Activated T-helper 2 cell treated with anti-CD3 and anti-CD28 coated beads, Interferon-gamma antibody, Interleukin-2, Interleukin-4, amounts not matched to agents 10 μg/mL and 5 μg/mL and 100 μg/mL, durations not matched to agents 14 hours and 24 hours and 36 hours (primary cell): Measurements from ENCODE around the gene TRAPPC6A. TPM values are rescaled to one million over a fixed set of nuclear protein-coding genes. Genes with fewer than 3 reads are reported as not detected.
A peak's percentile ranks its signal among the peaks of the same experiment; 100 is the strongest.

Experiments
- DNase-seq: peaks from one replicate; pipeline ENCODE4 v3.0.0; 2021; ENCODE audit warnings: low spot score
- H3K27ac Mint-ChIP-seq: one replicate; pipeline ENCODE4 v1.8.0; 2021; ENCODE audit warnings: mixed read lengths
- H3K27me3 Mint-ChIP-seq: one replicate; pipeline ENCODE4 v1.8.0; 2021; ENCODE audit warnings: low read depth, mixed read lengths
- H3K36me3 Mint-ChIP-seq: one replicate; pipeline ENCODE4 v1.8.0; 2021; ENCODE audit warnings: low read depth, mixed read lengths
- H3K4me1 Mint-ChIP-seq: one replicate; pipeline ENCODE4 v1.8.0; 2021; ENCODE audit warnings: low read depth, mixed read lengths
- H3K4me3 Mint-ChIP-seq: one replicate; pipeline ENCODE4 v1.8.0; 2021; ENCODE audit warnings: low read depth, mild to moderate bottlenecking, moderate library complexity, mixed read lengths
- H3K9me3 Mint-ChIP-seq: one replicate; pipeline ENCODE4 v1.8.0; 2021; ENCODE audit warnings: mixed read lengths
- intact Hi-C: fragments of 100-400 bp; cut with micrococcal nuclease; formaldehyde crosslinking; loops from one replicate; pipeline ENCODE4 v1.15.1; 2023
- total RNA-seq: library from RNA; stranded (reverse); gene quantifications from 2 replicates; pipeline ENCODE4 v1.2.3, GENCODE V29; 2022

The TRAPPC6A gene
- total RNA-seq, 1 donor from 2014 or later = 27.4 TPM

GRCh38 chr19:45136507-45137178 is 41.4 kb downstream of the TRAPPC6A start:
- H3K4me1 Mint-ChIP-seq = no peaks in the 10 kb centered on the region
- H3K27me3 Mint-ChIP-seq = no peaks in the 10 kb centered on the region
- DNase-seq = no peak
- intact Hi-C loops = no loop called here
- H3K27ac Mint-ChIP-seq = peak overlapping the region; percentile 7
- H3K9me3 Mint-ChIP-seq = no peaks in the 10 kb centered on the region
- H3K4me3 Mint-ChIP-seq = no peak overlapping the region
- no peaks in the 10 kb centered on the region for H3K36me3 Mint-ChIP-seq

DNA sequence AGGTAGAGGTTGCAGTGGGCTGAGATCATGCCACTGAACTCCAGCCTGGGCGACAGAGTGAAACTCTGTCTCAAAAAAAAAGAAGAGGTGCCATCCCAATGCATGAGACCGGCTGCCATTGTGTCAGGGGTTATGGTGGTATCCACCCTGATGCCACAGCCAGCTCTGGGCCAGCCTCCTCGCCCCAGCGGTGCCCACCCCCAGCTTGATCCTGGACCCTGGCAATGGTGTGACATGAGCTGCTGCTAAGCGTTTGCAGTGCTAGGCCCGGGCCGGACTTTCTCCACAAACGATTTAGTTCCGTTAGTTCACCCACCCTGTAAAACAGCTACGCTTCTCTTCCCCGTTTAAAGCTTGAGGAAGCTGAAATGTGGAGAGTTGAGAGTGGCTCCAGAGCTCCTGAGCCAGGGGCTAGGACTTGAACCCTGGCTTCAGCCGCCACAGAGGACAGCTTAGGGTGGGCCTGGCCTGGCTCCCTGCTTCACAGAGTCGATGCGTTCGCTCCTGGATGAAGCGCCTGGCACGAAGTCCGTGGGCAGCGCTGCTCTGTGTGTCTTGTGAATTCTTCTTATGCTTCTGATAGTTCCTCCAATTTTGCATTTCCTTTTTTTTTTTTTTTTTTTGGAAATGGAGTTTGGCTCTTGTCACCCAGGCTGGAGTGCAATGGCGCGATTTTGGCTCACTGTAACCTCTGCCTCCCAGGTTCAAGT is 42.7 kb downstream of the TRAPPC6A start:
- H3K9me3 Mint-ChIP-seq = no peaks in the 10 kb centered on the region
- H3K4me1 Mint-ChIP-seq = no peaks in the 10 kb centered on the region
- intact Hi-C loops = no loop called here
- H3K27me3 Mint-ChIP-seq = no peaks in the 10 kb centered on the region
- DNase-seq = no peak
- no peak overlapping the region for H3K4me3 Mint-ChIP-seq
- H3K36me3 Mint-ChIP-seq = no peaks in the 10 kb centered on the region
- no peak overlapping the region for H3K27ac Mint-ChIP-seq

- no peak overlapping the region for H3K4me3 Mint-ChIP-seq
- DNase-seq = no peak
- intact Hi-C loops = no loop called here
- peak overlapping the region; percentile 17 for H3K27ac Mint-ChIP-seq
- H3K36me3 Mint-ChIP-seq = no peaks in the 10 kb centered on the region
- no peaks in the 10 kb centered on the region for H3K4me1 Mint-ChIP-seq
- no peaks in the 10 kb centered on the region for H3K9me3 Mint-ChIP-seq
- H3K27me3 Mint-ChIP-seq = no peaks in the 10 kb centered on the region
Observed at GRCh38 chr19:45133661-45134060, 44.4 kb downstream of the TRAPPC6A start.

DNA sequence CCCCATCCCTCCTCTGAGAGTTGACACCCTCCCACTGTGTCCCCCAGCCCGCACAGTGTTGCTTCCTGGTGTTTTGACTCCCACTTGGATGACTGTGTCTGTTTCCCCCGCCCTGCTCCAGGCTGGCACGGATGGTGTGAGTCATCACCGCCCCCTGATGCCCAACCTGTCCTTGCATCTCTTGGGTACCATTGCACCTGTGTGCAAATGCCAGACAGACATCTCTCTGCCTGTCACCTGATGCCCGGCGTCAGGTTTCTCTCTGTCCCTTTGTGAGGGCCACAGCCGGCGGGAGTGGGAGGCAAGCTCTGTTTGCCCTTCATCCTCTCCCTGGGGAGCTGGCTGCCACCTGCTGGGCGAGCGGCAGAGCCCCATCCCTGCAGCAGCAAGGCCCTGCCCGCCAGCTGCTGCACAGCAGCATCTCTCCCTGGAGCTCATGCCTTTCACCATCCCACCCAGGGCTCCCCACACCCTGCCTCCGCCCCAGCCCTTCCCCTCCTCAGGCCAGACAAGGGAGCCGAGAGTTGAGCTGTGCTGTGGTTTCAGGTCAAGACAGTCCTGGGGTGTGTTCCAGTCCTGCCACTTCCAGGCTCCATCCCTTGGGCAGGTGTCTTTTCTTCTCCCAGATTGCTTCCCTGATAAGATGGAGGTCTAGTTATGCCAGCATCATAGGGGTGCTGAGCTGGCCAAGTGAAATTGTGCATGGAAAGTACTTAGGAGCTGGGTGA is 47.0 kb downstream of the TRAPPC6A start:
- DNase-seq = no peak
- intact Hi-C loops = no loop called here
- no peak overlapping the region for H3K27ac Mint-ChIP-seq
- H3K36me3 Mint-ChIP-seq = no peaks in the 10 kb centered on the region
- no peaks in the 10 kb centered on the region for H3K9me3 Mint-ChIP-seq
- H3K27me3 Mint-ChIP-seq = no peaks in the 10 kb centered on the region
- no peaks in the 10 kb centered on the region for H3K4me1 Mint-ChIP-seq
- no peak overlapping the region for H3K4me3 Mint-ChIP-seq

DNA sequence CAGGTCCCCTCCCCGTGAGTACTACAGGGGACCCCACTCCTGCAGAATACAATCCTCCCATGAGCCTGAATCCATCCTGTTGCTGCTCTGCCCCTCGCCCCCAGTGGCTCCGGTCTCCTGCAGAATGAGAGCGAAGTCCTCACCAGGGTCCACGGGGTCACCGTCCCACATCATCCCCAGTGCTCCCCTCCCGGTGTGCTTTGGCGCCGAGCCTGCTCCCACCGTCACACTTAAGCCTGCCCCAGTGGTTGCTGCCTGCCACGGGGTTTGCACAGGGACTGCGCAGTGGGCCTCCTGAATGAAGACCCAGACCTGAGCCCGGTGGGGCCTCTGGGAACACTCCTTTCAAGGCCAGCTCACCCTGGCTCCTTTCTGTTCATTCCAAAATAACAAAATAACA is 47.8 kb downstream of the TRAPPC6A start:
- Mint-ChIP-seq H3K9me3 (no peaks in the 10 kb centered on the region), H3K36me3 (no peaks in the 10 kb centered on the region), H3K4me1 (no peaks in the 10 kb centered on the region), H3K27me3 (no peaks in the 10 kb centered on the region), H3K27ac (no peak overlapping the region), H3K4me3 (no peak overlapping the region)
- no peak for DNase-seq
- intact Hi-C loops = no loop called here

GRCh38 chr19:45128806-45129205 is 49.2 kb downstream of the TRAPPC6A start:
- no peaks in the 10 kb centered on the region for H3K36me3 Mint-ChIP-seq

GRCh38 chr19:45128146-45128545 is 49.9 kb downstream of the TRAPPC6A start:
- intact Hi-C loops = no loop called here
- no peaks in the 10 kb centered on the region for H3K27me3 Mint-ChIP-seq
- H3K4me1 Mint-ChIP-seq = no peaks in the 10 kb centered on the region
- no peaks in the 10 kb centered on the region for H3K9me3 Mint-ChIP-seq
- no peak overlapping the region for H3K27ac Mint-ChIP-seq
- DNase-seq = no peak
- no peaks in the 10 kb centered on the region for H3K36me3 Mint-ChIP-seq
- H3K4me3 Mint-ChIP-seq = no peak overlapping the region

More at GRCh38 chr19:45128806-45129205, 49.2 kb downstream of the TRAPPC6A start:
- Mint-ChIP-seq H3K27ac (no peak overlapping the region), H3K4me1 (no peaks in the 10 kb centered on the region), H3K9me3 (no peaks in the 10 kb centered on the region), H3K27me3 (no peaks in the 10 kb centered on the region), H3K4me3 (no peak overlapping the region)
- no peak for DNase-seq
- intact Hi-C loops = no loop called here

GRCh38 chr19:45126654-45127053 is 51.4 kb downstream of the TRAPPC6A start:
- no peaks in the 10 kb centered on the region for H3K27me3 Mint-ChIP-seq
- H3K4me3 Mint-ChIP-seq = no peak overlapping the region
- H3K36me3 Mint-ChIP-seq = no peaks in the 10 kb centered on the region
- no peak for DNase-seq
- H3K27ac Mint-ChIP-seq = no peak overlapping the region
- H3K9me3 Mint-ChIP-seq = no peaks in the 10 kb centered on the region
- H3K4me1 Mint-ChIP-seq = peaks cover 1% of the 10 kb centered on the region
- intact Hi-C loops = loop anchor here (2.0 kb wide), 1 partner anchor 50 kb away; the partner anchor contains the start of gene ZNF296

DNA sequence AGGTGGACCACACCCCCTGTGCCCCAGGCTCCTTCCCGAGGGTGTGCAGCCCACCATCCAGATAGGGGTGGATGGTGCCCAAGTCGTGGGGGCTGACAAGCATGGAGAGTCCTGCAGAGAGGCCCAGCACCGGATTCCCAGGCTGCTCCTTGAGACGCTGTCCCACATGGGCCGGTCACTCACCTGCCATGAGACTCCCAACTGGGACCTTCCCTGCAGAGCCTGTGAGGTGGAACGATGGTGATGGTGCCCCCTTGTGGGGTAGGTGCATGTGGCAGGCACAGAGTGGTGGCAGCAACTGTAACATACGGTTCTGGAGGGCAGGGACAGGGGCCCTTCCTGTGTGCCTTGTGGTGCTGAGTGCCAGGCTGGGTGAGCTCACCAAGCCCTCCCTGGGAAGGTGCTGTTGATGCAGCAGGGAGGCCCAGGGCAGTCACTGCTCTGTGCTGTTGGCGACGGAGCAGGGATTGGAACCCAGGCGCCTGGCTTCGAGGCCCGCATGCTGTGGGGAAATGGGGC is 52.0 kb downstream of the TRAPPC6A start:
- H3K36me3 Mint-ChIP-seq = no peaks in the 10 kb centered on the region
- DNase-seq = peak; percentile 58
- no peak overlapping the region for H3K27ac Mint-ChIP-seq
- peaks cover 7% of the 10 kb centered on the region for H3K4me1 Mint-ChIP-seq
- no peaks in the 10 kb centered on the region for H3K27me3 Mint-ChIP-seq
- intact Hi-C loops = loop anchor here (2.0 kb wide), 1 partner anchor 49 kb away; the partner anchor contains the start of gene ZNF296
- no peaks in the 10 kb centered on the region for H3K9me3 Mint-ChIP-seq
- no peak overlapping the region for H3K4me3 Mint-ChIP-seq

DNA sequence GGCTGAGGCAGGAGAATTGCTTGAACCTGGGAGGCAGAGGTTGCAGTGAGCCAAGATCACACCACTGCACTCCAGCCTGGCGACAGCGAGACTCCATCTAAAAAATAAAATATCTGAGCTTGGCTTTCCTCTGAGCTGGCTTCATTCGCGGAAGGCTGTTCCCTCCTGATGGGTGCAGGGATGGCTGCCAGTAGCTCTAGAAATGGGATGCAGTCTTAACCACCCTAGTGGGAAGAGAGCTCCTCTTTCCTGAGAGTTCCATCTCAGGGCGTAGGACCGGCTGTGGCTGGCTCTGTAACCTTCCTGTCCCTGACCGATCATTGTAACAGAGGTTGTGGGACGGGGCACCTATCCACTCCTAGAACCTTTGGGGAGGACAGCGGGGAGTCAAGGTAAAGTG is 52.7 kb downstream of the TRAPPC6A start:
- peaks cover 11% of the 10 kb centered on the region for H3K4me1 Mint-ChIP-seq
- no peaks in the 10 kb centered on the region for H3K36me3 Mint-ChIP-seq
- H3K27ac Mint-ChIP-seq = no peak overlapping the region
- no peak overlapping the region for H3K4me3 Mint-ChIP-seq
- intact Hi-C loops = no loop called here
- no peak for DNase-seq
- no peaks in the 10 kb centered on the region for H3K9me3 Mint-ChIP-seq
- H3K27me3 Mint-ChIP-seq = no peaks in the 10 kb centered on the region

- Mint-ChIP-seq H3K4me1 (peaks cover 13% of the 10 kb centered on the region), H3K27ac (no peak overlapping the region)
Observed at GRCh38 chr19:45124021-45124420, 54.0 kb downstream of the TRAPPC6A start.

GRCh38 chr19:45123440-45123850 is 54.6 kb downstream of the TRAPPC6A start:
- Mint-ChIP-seq H3K9me3 (no peaks in the 10 kb centered on the region), H3K4me3 (no peak overlapping the region), H3K36me3 (no peaks in the 10 kb centered on the region), H3K27me3 (no peaks in the 10 kb centered on the region), H3K27ac (no peak overlapping the region), H3K4me1 (peaks cover 18% of the 10 kb centered on the region)
- intact Hi-C loops = no loop called here
- no peak for DNase-seq

More at GRCh38 chr19:45124021-45124420, 54.0 kb downstream of the TRAPPC6A start:
- no peak for DNase-seq
- Mint-ChIP-seq H3K9me3 (no peaks in the 10 kb centered on the region), H3K27me3 (no peaks in the 10 kb centered on the region), H3K4me3 (no peak overlapping the region), H3K36me3 (no peaks in the 10 kb centered on the region)
- intact Hi-C loops = no loop called here

DNA sequence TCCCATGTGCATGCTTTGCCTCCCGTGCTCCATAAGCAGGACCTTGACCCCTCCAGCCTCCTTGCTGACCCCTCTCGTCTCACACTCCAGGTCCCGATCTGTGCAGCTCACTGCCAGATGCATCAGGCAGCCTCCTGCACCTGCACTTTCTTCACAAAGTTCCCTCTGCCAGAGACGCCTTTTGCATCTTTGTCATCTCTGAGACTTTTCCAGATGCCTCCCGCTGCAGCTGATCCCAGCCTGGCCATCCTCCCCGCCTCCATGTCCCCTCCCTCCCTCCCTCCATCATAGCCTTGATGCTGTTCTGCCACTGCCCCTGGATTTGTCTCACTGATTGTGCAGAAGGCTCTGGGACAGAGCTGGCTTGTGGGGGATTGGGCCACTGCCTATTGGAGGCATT is 55.2 kb downstream of the TRAPPC6A start:
- H3K27ac Mint-ChIP-seq = no peak overlapping the region
- intact Hi-C loops = no loop called here
- H3K27me3 Mint-ChIP-seq = no peaks in the 10 kb centered on the region

More for the DNA sequence above, 55.2 kb downstream of the TRAPPC6A start:
- DNase-seq = no peak
- Mint-ChIP-seq H3K4me3 (no peak overlapping the region), H3K9me3 (no peaks in the 10 kb centered on the region), H3K4me1 (peaks cover 24% of the 10 kb centered on the region), H3K36me3 (no peaks in the 10 kb centered on the region)
